SK-N-SH (cell line): Measurements from ENCODE around the gene PHKB. TPM values are rescaled to one million over a fixed set of nuclear protein-coding genes. Genes with fewer than 3 reads are reported as not detected.

Experiments used
- CTCF ChIA-PET: fragments of 300-600, 350-600 bp; formaldehyde crosslinking; extraction: SDS; loops from one replicate; lab custom pipeline; 2021; lab: Yijun Ruan, JAX
- POLR2A ChIA-PET: fragments of 350-600 bp; sonication (Branson Sonifier 250); formaldehyde crosslinking; extraction: SDS; loops from one replicate; lab custom pipeline; 2020; ENCODE audit warnings: antibody characterized with exemption, inconsistent platforms; lab: Yijun Ruan, JAX
- DNase-seq: peaks from one replicate; pipeline ENCODE4 v3.0.0; 2012
- H2AFZ ChIP-seq: fragments of 200-600 bp; sonication (generic); 2 replicates; pipeline ENCODE4 v1.8.1; 2016; ENCODE audit warnings: antibody characterized with exemption, mild to moderate bottlenecking, low read depth
- H3F3A ChIP-seq: fragments of 200-600 bp; sonication (generic); replicated peaks from 2 replicates; pipeline ENCODE3; 2016; ENCODE audit warnings: antibody characterized with exemption, mild to moderate bottlenecking; ENCODE audit not compliant: insufficient read depth
- H3K27ac ChIP-seq, 2 experiments: fragments of 200-500 bp in 1 of 2; fragments of 200-600 bp in 1 of 2; sonication (Bioruptor generic) in 1 of 2; sonication (generic), shearing (Covaris generic) in 1 of 2; 2 replicates each; pipeline versions ENCODE4 v1.5.1 to v1.6.1; 2014 to 2016; ENCODE audit warnings: low read depth in 2 of 2, inconsistent platforms in 1 of 2, low read length in 1 of 2, mild to moderate bottlenecking in 1 of 2, mixed read lengths in 1 of 2
- H3K27me3 ChIP-seq: fragments of 200-600 bp; sonication (generic), shearing (Covaris generic); 2 replicates; pipeline ENCODE4 v1.6.1; 2016; ENCODE audit warnings: mixed run types; ENCODE audit not compliant: insufficient read depth
- H3K36me3 ChIP-seq, 2 experiments: fragments of 200-500 bp in 1 of 2; fragments of 200-600 bp in 1 of 2; sonication (Bioruptor generic) in 1 of 2; sonication (generic) in 1 of 2; replicated peaks in 1 of 2; 2 replicates each; pipeline versions ENCODE3 to v1.5.1; 2014 to 2016; ENCODE audit warnings: low read length in 1 of 2, mild to moderate bottlenecking in 1 of 2; ENCODE audit not compliant: insufficient read depth in 2 of 2, control insufficient read depth in 1 of 2
- H3K4me1 ChIP-seq, 2 experiments: fragments of 200-500 bp in 1 of 2; fragments of 200-600 bp in 1 of 2; sonication (Bioruptor generic) in 1 of 2; sonication (generic), shearing (Covaris generic) in 1 of 2; 2 replicates each; pipeline versions ENCODE4 v1.5.1 to v1.6.1; 2014 to 2016; ENCODE audit warnings: low read depth in 1 of 2, low read length in 1 of 2, mixed run types in 1 of 2; ENCODE audit not compliant: insufficient read depth in 2 of 2, control insufficient read depth in 1 of 2
- H3K4me2 ChIP-seq: fragments of 200-600 bp; sonication (generic), shearing (Covaris generic); 2 replicates; pipeline ENCODE4 v1.6.1; 2017; ENCODE audit warnings: mixed run types
- H3K4me3 ChIP-seq, 2 experiments: fragments of 200-500 bp in 1 of 2; fragments of 200-600 bp in 1 of 2; sonication (Bioruptor generic) in 1 of 2; sonication (generic), shearing (Covaris generic) in 1 of 2; 2 replicates each; pipeline versions ENCODE4 v1.5.1 to v1.8.1; 2014 to 2016; ENCODE audit warnings: low read depth in 2 of 2, inconsistent platforms in 1 of 2, low read length in 1 of 2, mild to moderate bottlenecking in 1 of 2, mixed read lengths in 1 of 2, moderate library complexity in 1 of 2
- H3K79me2 ChIP-seq: fragments of 200-600 bp; sonication (generic); 2 replicates; pipeline ENCODE4 v1.8.1; 2017; ENCODE audit warnings: mild to moderate bottlenecking; ENCODE audit not compliant: insufficient read depth
- H3K9ac ChIP-seq: fragments of 200-600 bp; sonication (generic); 2 replicates; pipeline ENCODE4 v1.6.1; 2017; ENCODE audit warnings: mixed run types
- H3K9me2 ChIP-seq: fragments of 200-600 bp; sonication (generic); 2 replicates; pipeline ENCODE4 v1.6.1; 2017; ENCODE audit warnings: mixed run types
- H3K9me3 ChIP-seq: fragments of 200-600 bp; sonication (generic); 2 replicates; pipeline ENCODE4 v1.6.1; 2017; ENCODE audit warnings: mixed run types, mild to moderate bottlenecking, moderate library complexity
- H4K20me1 ChIP-seq: fragments of 200-600 bp; sonication (generic); 2 replicates; pipeline ENCODE4 v1.6.1; 2017; ENCODE audit warnings: mild to moderate bottlenecking, mixed run types; ENCODE audit not compliant: insufficient read depth
- CTCF ChIP-seq: fragments of 200-600 bp; sonication (generic); IDR thresholded peaks from 2 replicates; pipeline ENCODE4 v1.6.1; 2017; ENCODE audit warnings: antibody characterized with exemption, mild to moderate bottlenecking, moderate library complexity
- ELF1 ChIP-seq: IDR thresholded peaks from 2 replicates; pipeline ENCODE4 v1.4.0; 2012
- EP300 ChIP-seq, 2 experiments: IDR thresholded peaks; 2 replicates each; pipeline versions ENCODE4 v1.4.0 to v1.6.1; 2012; ENCODE audit warnings: borderline replicate concordance in 1 of 2, low read depth in 1 of 2, low read length in 1 of 2
- EZH2phosphoT487 ChIP-seq: fragments of 200-600 bp; sonication (generic); IDR thresholded peaks from 2 replicates; pipeline ENCODE4 v1.6.1; 2017; ENCODE audit warnings: low read depth, mixed run types, mild to moderate bottlenecking, antibody characterized with exemption, moderate library complexity, borderline replicate concordance
- FOXJ3 ChIP-seq: sonication (generic); formaldehyde crosslinking; IDR thresholded peaks from 2 replicates; pipeline ENCODE4 v1.5.1; 2020; ENCODE audit warnings: mild to moderate bottlenecking, missing genetic modification reagents
- FOXM1 ChIP-seq: IDR thresholded peaks from 2 replicates; pipeline ENCODE4 v1.4.0; 2012; ENCODE audit warnings: low read depth, mild to moderate bottlenecking
- GABPA ChIP-seq: IDR thresholded peaks from 2 replicates; pipeline ENCODE4 v1.4.0; 2012; ENCODE audit warnings: low read depth, mild to moderate bottlenecking
- JUND ChIP-seq: IDR thresholded peaks from 2 replicates; pipeline ENCODE4 v1.4.0; 2012
- MAX ChIP-seq: IDR thresholded peaks from 2 replicates; pipeline ENCODE4 v1.4.0; 2012; ENCODE audit warnings: low read depth
- MEF2A ChIP-seq: IDR thresholded peaks from 2 replicates; pipeline ENCODE4 v1.4.0; 2012; ENCODE audit warnings: low read depth, borderline replicate concordance
- NFIC ChIP-seq: IDR thresholded peaks from 2 replicates; pipeline ENCODE4 v1.4.0; 2012; ENCODE audit warnings: borderline replicate concordance
- NRF1 ChIP-seq: IDR thresholded peaks from 2 replicates; pipeline ENCODE4 v1.6.1; 2012; ENCODE audit warnings: low read depth, mild to moderate bottlenecking, low read length
- PBX3 ChIP-seq: IDR thresholded peaks from 2 replicates; pipeline ENCODE4; 2012
- RCOR1 ChIP-seq: fragments of 150-350 bp; IDR thresholded peaks from 2 replicates; pipeline ENCODE4 v1.6.1; 2017; ENCODE audit warnings: antibody characterized with exemption, low read length
- RFX5 ChIP-seq: IDR thresholded peaks from 2 replicates; pipeline ENCODE4 v1.6.1; 2012; ENCODE audit warnings: mild to moderate bottlenecking, improper control_type of control experiment, low read length
- RXRA ChIP-seq: IDR thresholded peaks from 2 replicates; pipeline ENCODE4 v1.4.0; 2012; ENCODE audit warnings: low read depth, mild to moderate bottlenecking, borderline replicate concordance
- SIN3A ChIP-seq: IDR thresholded peaks from 2 replicates; pipeline ENCODE4 v1.6.1; 2012; ENCODE audit warnings: low read depth, mild to moderate bottlenecking, low read length, moderate library complexity, borderline replicate concordance
- TCF12 ChIP-seq: IDR thresholded peaks from 2 replicates; pipeline ENCODE4 v1.4.0; 2012
- USF1 ChIP-seq: IDR thresholded peaks from 2 replicates; pipeline ENCODE4 v1.4.0; 2012; ENCODE audit warnings: low read depth, borderline replicate concordance
- WGBS: methylation state at CpG from one replicate; pipeline ENCODE4 v1.1.6; 2017; ENCODE audit warnings: low lambda C conversion rate; 5-methylcytosine and 5-hydroxymethylcytosine counted together
- polyA plus RNA-seq, 3 experiments: library from polyadenylated mRNA; depleted of rRNA; stranded (reverse); fragments of >200 nt; gene quantifications; 2 replicates each; pipeline ENCODE4 v1.2.3, GENCODE V29; 2012

PHKB gene
- polyA plus RNA-seq, 1 of the 3 experiments (the other 2 are of a cell fraction), result 20.8 TPM

GRCh38 chr16:47475786-47476185, 14.7 kb downstream of the PHKB start (continued):
- TF ChIP-seq SIN3A (no peak), MEF2A (no peak), EZH2phosphoT487 (no peak), GABPA (no peak), RFX5 (no peak), NRF1 (no peak), JUND (no peak), FOXJ3 (no peak)

GRCh38 chr16:47476654-47477345, 15.7 kb downstream of the PHKB start:
- Histone ChIP-seq H3F3A (no peaks in the 10 kb centered on the region), H3K4me3 (no peak overlapping the region), H4K20me1 (no peaks in the 10 kb centered on the region), H3K9ac (no peak overlapping the region), H2AFZ (no peak overlapping the region), H3K27ac (no peak overlapping the region), H3K4me1 (no peaks in the 10 kb centered on the region; a peak in 1 of 4 replicates), H3K9me3 (no peaks in the 10 kb centered on the region), H3K27me3 (no peaks in the 10 kb centered on the region), H3K9me2 (no peaks in the 10 kb centered on the region), H3K36me3 (no peaks in the 10 kb centered on the region), H3K4me2 (no peak overlapping the region), H3K79me2 (peaks cover 30% of the 10 kb centered on the region)
- CTCF ChIA-PET, result interaction anchor here (1.3 kb wide), 1 partner anchor 600 kb away, joined by 3 read pairs; no protein-coding TSS in a partner anchor
- POLR2A ChIA-PET, result no interaction called here
- TF ChIP-seq ELF1 (no peak), EZH2phosphoT487 (no peak), FOXM1 (no peak), RCOR1 (no peak), EP300 (IDR thresholded peaks at IDR 0.05; ENCODE audit: borderline replicate concordance in 1 of 2, low read depth in 1 of 2, low read length in 1 of 2) (no peak), NRF1 (no peak), RFX5 (no peak), TCF12 (no peak), MAX (no peak), NFIC (no peak), SIN3A (no peak), RXRA (no peak)
- no peak for DNase-seq

GRCh38 chr16:47477679-47478078, 16.5 kb downstream of the PHKB start:
- ChIA-PET CTCF (interaction anchor here (1.3 to 1.6 kb wide), 3 partner anchors 8 to 599 kb away, joined by 3 to 7 read pairs (median 5); no protein-coding TSS in a partner anchor), POLR2A (no interaction called here)
- Histone ChIP-seq H4K20me1 (no peaks in the 10 kb centered on the region), H3K9me3 (no peaks in the 10 kb centered on the region), H3K36me3 (no peaks in the 10 kb centered on the region), H3K79me2 (peaks cover 23% of the 10 kb centered on the region), H3K27ac (no peak overlapping the region), H3K9me2 (no peaks in the 10 kb centered on the region), H3K4me3 (no peak overlapping the region), H3K9ac (no peak overlapping the region), H3K27me3 (no peaks in the 10 kb centered on the region), H2AFZ (no peak overlapping the region), H3K4me2 (no peak overlapping the region), H3K4me1 (no peaks in the 10 kb centered on the region; a peak in 1 of 4 replicates), H3F3A (no peaks in the 10 kb centered on the region)
- TF ChIP-seq MEF2A, result no peak
- TF ChIP-seq RCOR1, result no peak
- TF ChIP-seq RXRA, result no peak
- no peak for TF ChIP-seq CTCF
- TF ChIP-seq USF1, result no peak
- TF ChIP-seq SIN3A, result no peak
- TF ChIP-seq PBX3, result no peak
- DNase-seq, result no peak
- WGBS, result 67% methylated on average over 1 of the region's 1 CpG
